AG09309 (cell line): ENCODE data around the gene TNFAIP1.
A peak's percentile ranks its signal among the peaks of the same experiment; 100 is the strongest.
"Not testable (repeated sequence)": the region's sequence is repeated elsewhere in the genome, so short reads cannot be mapped to it uniquely, and the experiment has no call there.

Source experiments
- DNase-seq: peaks from one replicate; pipeline ENCODE4 v3.0.0-alpha.2; 2010; ENCODE audit warnings: low read depth
- H3K4me3 ChIP-seq: 2 replicates; pipeline ENCODE4 v1.5.1; 2011; ENCODE audit warnings: mild to moderate bottlenecking, low read depth, low read length, moderate library complexity; ENCODE audit not compliant: control insufficient read depth
- TF ChIP-seq, protein P1 (sequence below): IDR thresholded peaks from 2 replicates; pipeline ENCODE4 v1.5.1; 2011; ENCODE audit warnings: mild to moderate bottlenecking, low read depth, low read length, inconsistent platforms; ENCODE audit not compliant: insufficient read depth, control insufficient read depth; ENCODE audit errors: missing control alignments

TNFAIP1 gene

DNA sequence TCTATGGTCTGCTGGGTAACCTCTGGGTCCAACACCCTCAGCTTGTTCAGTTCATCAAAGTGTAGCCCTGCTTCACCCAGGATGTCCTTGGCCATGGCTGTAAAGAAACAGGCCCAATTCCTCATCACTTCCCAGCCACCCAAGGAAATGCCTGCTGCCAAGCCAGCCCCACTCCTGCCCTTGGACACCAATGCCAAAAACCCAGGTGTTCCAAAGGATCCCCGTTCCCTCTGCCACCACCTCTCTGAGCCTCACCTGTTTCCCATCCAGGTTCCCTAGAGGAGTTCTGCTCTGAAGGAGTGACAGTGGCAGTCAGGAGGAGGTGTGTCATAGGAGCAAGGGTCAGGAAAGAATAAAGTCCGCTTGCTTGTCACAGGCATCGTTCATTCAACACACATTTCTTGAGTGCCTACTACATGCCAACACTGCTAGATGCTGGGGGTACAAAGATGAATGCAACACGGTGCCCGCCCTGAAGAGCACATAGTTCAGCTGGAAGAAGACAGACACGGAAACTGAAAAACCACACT lies 3.6 kb upstream of the TNFAIP1 start:
- H3K4me3 ChIP-seq: no peak overlapping the region
- no peak for DNase-seq
- TF ChIP-seq, protein P1, sequence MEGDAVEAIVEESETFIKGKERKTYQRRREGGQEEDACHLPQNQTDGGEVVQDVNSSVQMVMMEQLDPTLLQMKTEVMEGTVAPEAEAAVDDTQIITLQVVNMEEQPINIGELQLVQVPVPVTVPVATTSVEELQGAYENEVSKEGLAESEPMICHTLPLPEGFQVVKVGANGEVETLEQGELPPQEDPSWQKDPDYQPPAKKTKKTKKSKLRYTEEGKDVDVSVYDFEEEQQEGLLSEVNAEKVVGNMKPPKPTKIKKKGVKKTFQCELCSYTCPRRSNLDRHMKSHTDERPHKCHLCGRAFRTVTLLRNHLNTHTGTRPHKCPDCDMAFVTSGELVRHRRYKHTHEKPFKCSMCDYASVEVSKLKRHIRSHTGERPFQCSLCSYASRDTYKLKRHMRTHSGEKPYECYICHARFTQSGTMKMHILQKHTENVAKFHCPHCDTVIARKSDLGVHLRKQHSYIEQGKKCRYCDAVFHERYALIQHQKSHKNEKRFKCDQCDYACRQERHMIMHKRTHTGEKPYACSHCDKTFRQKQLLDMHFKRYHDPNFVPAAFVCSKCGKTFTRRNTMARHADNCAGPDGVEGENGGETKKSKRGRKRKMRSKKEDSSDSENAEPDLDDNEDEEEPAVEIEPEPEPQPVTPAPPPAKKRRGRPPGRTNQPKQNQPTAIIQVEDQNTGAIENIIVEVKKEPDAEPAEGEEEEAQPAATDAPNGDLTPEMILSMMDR: no peak

GRCh38 chr17:28333083-28333746 lies 2.3 kb upstream of the TNFAIP1 start:
- TF ChIP-seq, protein P1: no peak
- DNase-seq: no peak
- H3K4me3 ChIP-seq: no peak overlapping the region

GRCh38 chr17:28334171-28334570 lies 1.4 kb upstream of the TNFAIP1 start:
- no peak for DNase-seq
- TF ChIP-seq, protein P1: no peak
- peak overlapping the region; percentile 50 for H3K4me3 ChIP-seq

- TF ChIP-seq, protein P1: no peak
- peak; percentile 21 for DNase-seq
- H3K4me3 ChIP-seq: peak overlapping the region; percentile 50
These were observed 828 bp upstream of the TNFAIP1 start for GRCh38 chr17:28334666-28335200.

DNA sequence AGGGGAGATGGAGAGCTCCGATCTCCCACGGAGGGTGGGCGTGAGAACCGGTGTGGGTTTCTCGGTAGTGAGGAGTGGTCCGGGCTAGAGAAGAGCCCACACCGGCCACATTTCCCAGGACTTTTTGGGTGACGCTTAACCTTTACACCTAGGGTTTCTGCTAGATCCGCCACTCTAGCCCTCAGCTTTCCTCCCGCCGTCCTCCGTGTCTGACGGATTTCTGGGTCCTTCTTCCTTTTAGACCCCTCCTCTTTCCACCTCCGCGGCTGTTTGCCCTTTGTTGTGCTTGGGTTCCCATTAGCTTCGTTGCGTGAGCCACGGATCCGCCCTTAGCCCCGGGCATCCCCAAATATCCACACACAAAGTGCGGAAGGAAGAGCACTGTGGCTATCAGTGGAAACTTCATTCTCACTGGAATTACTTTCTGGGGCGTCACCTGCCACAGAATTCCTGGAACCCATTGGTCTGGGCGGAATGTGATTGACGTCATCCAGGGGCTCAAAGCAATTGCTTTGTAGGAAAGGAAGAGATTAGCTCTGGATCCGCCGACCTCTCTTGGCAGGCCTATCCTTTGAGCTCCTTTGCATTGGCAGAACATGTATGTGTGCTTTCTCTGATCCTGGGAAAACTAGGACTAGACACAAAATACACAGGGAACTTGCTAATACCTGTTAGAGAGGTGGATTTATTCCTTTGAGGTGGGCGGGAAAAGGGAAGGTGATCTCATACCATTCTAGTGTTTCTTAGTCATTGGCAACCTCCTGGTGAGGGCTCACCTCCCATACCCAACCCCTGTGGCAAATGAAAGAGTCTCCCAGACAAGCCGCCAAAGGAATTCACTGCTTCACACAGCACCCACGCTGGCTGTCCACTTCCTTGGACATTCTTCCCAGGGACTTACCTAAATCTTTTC lies 654 bp downstream of the TNFAIP1 start:
- TF ChIP-seq, protein P1: no peak
- H3K4me3 ChIP-seq: peak overlapping the region; percentile 50
- peak; percentile 74 for DNase-seq

- DNase-seq: peak; percentile 21
- no peak overlapping the region for H3K4me3 ChIP-seq
These were observed 2.7 kb downstream of the TNFAIP1 start for GRCh38 chr17:28338056-28338768.

GRCh38 chr17:28338769-28339212 lies 3.2 kb downstream of the TNFAIP1 start:
- not testable (repeated sequence) for DNase-seq, H3K4me3 ChIP-seq

More at GRCh38 chr17:28338056-28338768, 2.7 kb downstream of the TNFAIP1 start:
- TF ChIP-seq, protein P1: no peak
